Measurements from ENCODE around the gene CAPZA3.
"Not testable (repeated sequence)": the region's sequence is repeated elsewhere in the genome, so short reads cannot be mapped to it uniquely, and the experiment has no call there.

CAPZA3 gene

DNA sequence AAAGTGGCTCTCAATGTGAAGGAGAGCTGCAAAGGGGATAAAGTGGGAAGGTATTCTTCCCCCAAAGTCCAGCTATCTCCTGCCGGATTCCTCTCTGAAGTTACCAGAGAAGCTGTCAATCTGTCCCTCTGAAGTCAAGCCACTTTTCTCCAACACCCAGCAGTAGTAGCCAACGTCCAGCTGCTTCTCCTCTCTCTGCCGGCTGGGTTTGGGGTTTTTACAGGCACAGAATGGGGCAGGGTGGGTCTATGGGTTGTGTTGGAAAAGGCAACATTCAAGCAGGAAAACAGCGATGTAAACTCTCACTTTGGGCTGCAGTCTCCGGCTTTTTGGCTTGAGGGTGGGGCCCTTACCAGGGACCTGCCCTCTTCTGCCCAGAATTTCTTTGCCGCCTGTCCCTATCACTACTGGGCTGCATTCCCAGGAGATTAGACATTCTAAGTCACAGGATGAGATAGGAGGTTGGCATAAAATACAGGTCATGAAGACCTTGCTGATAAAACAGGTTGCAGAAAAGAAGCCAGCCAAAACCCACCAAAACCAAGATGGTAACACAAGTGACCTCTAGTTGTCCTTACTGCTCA lies 16.3 kb downstream of the CAPZA3 start:
- no peak for DNase-seq

DNA sequence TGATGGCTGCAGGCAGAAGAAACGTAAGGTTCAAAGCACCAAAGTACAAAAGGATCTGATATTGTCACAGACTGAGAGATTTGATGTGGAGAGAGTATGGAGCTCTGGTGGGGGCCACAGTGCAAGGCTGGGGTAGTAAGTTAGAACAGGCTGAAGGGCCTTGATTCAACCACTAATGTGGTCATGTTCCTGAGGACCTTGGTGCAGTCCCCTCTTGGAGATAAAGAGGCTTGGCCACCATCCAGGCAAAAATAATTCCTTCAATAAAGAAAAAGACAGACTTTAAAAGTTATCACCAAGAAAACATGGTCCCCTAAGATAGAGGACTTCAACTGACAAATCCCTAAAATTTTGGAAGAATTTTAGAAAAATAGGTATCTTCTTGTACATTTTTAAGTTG lies 17.4 kb downstream of the CAPZA3 start:
- no peak for DNase-seq

DNA sequence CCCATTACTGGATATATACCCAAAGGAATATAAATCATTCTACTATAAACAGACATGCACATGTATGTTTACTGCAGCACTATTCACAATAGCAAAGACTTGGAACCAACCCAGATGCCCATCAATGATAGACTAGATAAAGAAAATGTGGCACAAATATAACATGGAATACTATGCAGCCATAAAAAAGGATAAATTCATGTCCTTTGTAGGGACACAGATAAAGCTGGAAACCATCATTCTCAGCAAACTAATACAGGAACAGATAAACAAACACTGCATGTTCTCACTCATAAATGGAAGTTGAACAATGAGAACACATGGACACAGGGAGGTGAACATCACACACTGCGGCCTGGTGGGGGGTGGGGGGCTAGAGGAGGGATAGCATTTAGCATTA lies 28.6 kb downstream of the CAPZA3 start:
- DNase-seq, result not testable (repeated sequence)

DNA sequence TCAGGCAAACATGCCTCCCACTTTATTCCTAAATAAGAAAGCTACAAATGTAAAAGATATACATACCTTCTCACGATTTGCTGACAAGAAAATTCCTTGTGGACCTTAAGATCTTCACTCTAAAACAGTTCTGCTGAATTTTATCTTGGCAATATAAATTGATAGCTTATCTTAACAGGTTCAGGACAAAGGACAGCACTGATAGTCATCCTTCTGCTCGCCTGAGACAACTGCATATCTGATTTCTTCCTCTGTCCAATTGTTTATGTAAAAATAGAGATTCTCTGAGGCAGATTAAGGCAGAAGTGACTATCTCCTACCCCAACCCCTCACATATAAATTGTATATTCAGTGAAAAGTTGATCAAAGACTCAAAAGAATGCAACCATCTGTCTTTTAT lies 44.9 kb downstream of the CAPZA3 start:
- DNase-seq, result no peak

DNA sequence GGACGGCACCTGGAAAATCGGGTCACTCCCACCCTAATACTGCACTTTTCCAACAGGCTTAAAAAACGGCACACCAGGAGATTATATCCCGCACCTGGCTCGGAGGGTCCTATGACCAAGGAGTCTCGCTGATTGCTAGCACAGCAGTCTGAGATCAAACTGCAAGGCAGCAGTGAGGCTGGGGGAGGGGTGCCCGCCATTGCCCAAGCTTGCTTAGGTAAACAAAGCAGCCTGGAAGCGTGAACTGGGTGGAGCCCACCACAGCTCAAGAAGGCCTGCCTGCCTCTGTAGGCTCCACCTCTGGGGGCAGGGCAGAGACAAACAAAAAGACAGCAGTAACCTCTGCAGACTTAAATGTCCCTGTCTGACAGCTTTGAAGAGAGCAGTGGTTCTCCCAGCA lies 47.5 kb downstream of the CAPZA3 start:
- not testable (repeated sequence) for DNase-seq

Data from NCI-H146 (cell line).